Activated naive CD8-positive, alpha-beta T cell treated with anti-CD3 and anti-CD28 coated beads, Interleukin-2, amount 50 U/mL, for 24 hours (primary cell): ENCODE data around the gene PSMD8.
"Not testable (repeated sequence)": the region's sequence is repeated elsewhere in the genome, so short reads cannot be mapped to it uniquely, and the experiment has no call there.

Source experiments
- ATAC-seq: fragments of 150-1000 bp; cut with Tn5 transposase; one replicate; pipeline ENCODE4 v1.10.0; 2021
- DNase-seq: peaks from one replicate; pipeline ENCODE4 v3.0.0; 2021
- H3K27ac Mint-ChIP-seq: one replicate; pipeline ENCODE4 v1.8.0; 2021; ENCODE audit warnings: mild to moderate bottlenecking, mixed read lengths
- H3K27me3 Mint-ChIP-seq: one replicate; pipeline ENCODE4 v1.8.0; 2021; ENCODE audit warnings: mixed read lengths
- H3K36me3 Mint-ChIP-seq: one replicate; pipeline ENCODE4 v1.8.0; 2021; ENCODE audit warnings: low read depth, mixed read lengths
- H3K4me1 Mint-ChIP-seq: one replicate; pipeline ENCODE4 v1.8.0; 2021; ENCODE audit warnings: mixed read lengths
- H3K4me3 Mint-ChIP-seq: one replicate; pipeline ENCODE4 v1.8.0; 2021; ENCODE audit warnings: mild to moderate bottlenecking, moderate library complexity, mixed read lengths
- H3K9me3 Mint-ChIP-seq: one replicate; pipeline ENCODE4 v1.8.0; 2021; ENCODE audit warnings: mixed read lengths

Gene PSMD8

DNA sequence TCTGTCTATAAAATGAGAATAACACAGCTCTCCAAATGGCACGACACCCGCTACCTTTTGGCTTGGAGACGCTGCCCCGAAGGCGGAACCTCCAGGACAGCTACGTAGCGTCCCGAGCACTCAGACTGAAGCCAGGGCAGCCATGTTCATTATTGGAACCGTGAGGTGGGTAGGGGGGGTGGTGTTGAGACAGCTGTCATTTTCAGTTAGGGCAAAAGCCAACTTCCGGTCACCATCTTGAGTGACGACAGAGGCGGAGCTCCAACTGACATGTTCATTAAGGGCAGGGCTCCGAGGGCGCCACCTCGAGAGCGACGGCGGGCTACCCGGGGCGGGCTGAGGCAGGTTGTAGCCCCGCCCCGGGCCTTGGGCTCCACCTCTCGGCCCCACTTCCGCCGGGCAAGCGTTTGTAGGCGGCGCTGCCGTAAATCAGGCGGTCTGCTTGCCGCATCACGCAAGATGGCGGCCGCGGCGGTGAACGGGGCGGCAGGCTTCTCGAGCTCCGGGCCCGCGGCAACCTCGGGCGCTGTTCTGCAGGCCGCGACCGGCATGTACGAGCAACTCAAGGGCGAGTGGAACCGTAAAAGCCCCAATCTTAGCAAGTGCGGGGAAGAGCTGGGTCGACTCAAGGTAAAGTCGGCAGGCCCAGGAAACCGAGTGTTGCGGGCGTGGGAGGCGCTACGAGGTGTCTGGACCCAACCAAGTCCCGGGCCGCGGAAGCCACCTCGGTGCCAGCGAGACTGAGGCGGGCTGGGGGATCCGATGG lies at the start of gene PSMD8:
Gene PSMD8 (plus strand): TSS at position 240 of the 766 bp plus-strand sequence. CDS start 31 bp downstream, at position 271.
- Mint-ChIP-seq H3K9me3 (no peaks in the 10 kb centered on the region), H3K4me1 (peaks cover 27% of the 10 kb centered on the region), H3K27me3 (no peaks in the 10 kb centered on the region), H3K36me3 (peaks cover 35% of the 10 kb centered on the region), H3K27ac (peak within 1 kb of the TSS; percentile 97), H3K4me3 (peak within 1 kb of the TSS; percentile 98)
- ATAC-seq (peak; percentile 98), DNase-seq (peak; percentile 98)

DNA sequence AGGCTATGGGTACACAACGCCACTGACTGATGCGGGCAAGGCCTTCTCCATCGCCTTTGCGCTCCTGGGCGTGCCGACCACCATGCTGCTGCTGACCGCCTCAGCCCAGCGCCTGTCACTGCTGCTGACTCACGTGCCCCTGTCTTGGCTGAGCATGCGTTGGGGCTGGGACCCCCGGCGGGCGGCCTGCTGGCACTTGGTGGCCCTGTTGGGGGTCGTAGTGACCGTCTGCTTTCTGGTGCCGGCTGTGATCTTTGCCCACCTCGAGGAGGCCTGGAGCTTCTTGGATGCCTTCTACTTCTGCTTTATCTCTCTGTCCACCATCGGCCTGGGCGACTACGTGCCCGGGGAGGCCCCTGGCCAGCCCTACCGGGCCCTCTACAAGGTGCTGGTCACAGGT lies 47.8 kb upstream of the PSMD8 start:
- Mint-ChIP-seq H3K36me3 (peaks cover 10% of the 10 kb centered on the region), H3K4me3 (no peak overlapping the region), H3K9me3 (no peaks in the 10 kb centered on the region), H3K27me3 (no peaks in the 10 kb centered on the region), H3K27ac (no peak overlapping the region), H3K4me1 (peaks cover 2% of the 10 kb centered on the region)
- DNase-seq = no peak
- no peak for ATAC-seq

- Mint-ChIP-seq H3K27ac (no peak overlapping the region), H3K4me3 (no peak overlapping the region), H3K36me3 (peaks cover 10% of the 10 kb centered on the region), H3K9me3 (no peaks in the 10 kb centered on the region), H3K4me1 (no peaks in the 10 kb centered on the region), H3K27me3 (no peaks in the 10 kb centered on the region)
- DNase-seq = no peak
- ATAC-seq = no peak
Measured at GRCh38 chr19:38329651-38330050, 44.7 kb upstream of the PSMD8 start.

- H3K27me3 Mint-ChIP-seq = no peaks in the 10 kb centered on the region
- H3K9me3 Mint-ChIP-seq = no peaks in the 10 kb centered on the region
- no peak overlapping the region for H3K27ac Mint-ChIP-seq
- H3K4me1 Mint-ChIP-seq = peaks cover under 1% of the 10 kb centered on the region
- peaks cover 10% of the 10 kb centered on the region for H3K36me3 Mint-ChIP-seq
- no peak overlapping the region for H3K4me3 Mint-ChIP-seq
- no peak for ATAC-seq
- no peak for DNase-seq
Measured at GRCh38 chr19:38331728-38332127, 42.6 kb upstream of the PSMD8 start.

DNA sequence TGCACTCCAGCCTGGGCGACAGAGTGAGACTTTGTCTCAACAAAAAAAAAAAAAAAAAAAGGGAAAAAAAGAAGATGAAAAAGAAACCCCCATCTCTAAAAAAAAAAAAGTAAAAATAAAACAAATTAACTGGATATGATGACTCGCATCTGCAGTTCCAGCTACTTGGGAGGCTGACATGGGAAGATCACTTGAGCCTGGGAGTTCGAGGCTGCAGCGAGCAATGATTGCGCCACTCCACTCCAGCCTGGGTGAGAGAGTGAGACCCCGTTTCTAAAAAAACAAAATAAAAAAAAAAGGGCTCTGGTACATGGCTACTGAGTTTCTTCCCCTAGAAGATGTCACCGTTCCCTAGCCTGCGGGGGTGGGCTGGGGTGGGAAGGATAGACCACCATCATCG lies 41.1 kb upstream of the PSMD8 start:
- peaks cover 3% of the 10 kb centered on the region for H3K36me3 Mint-ChIP-seq
- H3K9me3 Mint-ChIP-seq = no peaks in the 10 kb centered on the region
- no peak overlapping the region for H3K4me3 Mint-ChIP-seq

GRCh38 chr19:38335949-38336637 lies 38.3 kb upstream of the PSMD8 start:
- peak; percentile 95 for DNase-seq
- Mint-ChIP-seq H3K4me3 (peak overlapping the region; percentile 85), H3K9me3 (no peaks in the 10 kb centered on the region), H3K36me3 (no peaks in the 10 kb centered on the region), H3K27ac (peak overlapping the region; percentile 94), H3K4me1 (peaks cover 8% of the 10 kb centered on the region), H3K27me3 (no peaks in the 10 kb centered on the region)
- peak; percentile 82 for ATAC-seq

More for the DNA sequence above, 41.1 kb upstream of the PSMD8 start:
- Mint-ChIP-seq H3K27ac (no peak overlapping the region), H3K4me1 (peaks cover 8% of the 10 kb centered on the region), H3K27me3 (no peaks in the 10 kb centered on the region)
- DNase-seq (no peak), ATAC-seq (no peak)

DNA sequence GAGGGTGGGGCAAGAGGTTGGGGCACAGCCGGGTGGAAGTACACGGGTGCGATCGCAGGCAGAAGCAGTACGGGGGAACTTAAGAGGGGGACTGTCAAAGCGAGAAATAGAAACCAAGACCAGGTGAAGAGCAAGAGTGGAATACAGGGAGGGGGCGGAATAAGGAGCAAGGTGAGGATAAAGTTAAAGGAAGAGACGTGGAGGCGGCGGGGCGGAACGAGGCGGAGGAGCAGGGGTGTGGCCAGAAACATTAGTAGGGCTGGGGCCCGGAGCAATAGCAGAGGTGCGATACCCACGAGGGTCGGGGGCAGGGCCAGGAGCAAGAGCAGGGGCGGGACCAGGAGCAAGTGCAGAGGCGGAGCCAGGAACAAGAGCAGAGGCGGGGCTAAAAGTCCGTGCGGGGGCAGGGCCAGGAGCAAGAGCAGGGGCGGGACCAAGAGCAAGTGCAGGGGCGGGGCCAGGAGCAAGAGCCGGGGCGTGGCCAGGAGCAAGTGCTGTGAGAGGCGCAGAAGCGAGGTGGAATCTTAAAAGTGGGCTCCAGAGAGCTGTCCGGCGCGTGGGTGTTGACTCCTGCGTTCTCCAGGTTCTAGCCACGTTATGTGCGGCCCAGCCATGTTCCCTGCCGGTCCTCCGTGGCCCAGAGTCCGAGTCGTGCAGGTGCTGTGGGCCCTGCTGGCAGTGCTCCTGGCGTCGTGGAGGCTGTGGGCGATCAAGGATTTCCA lies 37.6 kb upstream of the PSMD8 start:
- no peaks in the 10 kb centered on the region for H3K9me3 Mint-ChIP-seq

DNA sequence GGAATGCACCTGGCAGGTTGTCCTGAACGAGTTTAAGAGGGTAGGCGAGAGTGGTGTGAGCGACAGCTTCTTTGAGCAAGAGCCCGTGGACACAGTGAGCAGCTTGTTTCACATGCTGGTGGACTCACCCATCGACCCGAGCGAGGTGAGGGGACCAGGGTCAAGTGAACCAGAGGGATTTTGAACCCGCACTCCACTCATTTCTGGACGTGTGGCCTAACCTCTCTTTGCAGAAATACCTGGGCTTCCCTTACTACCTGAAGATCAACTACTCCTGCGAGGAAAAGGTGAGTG lies 37.1 kb upstream of the PSMD8 start:
- peak overlapping the region; percentile 85 for H3K4me3 Mint-ChIP-seq
- H3K36me3 Mint-ChIP-seq = no peaks in the 10 kb centered on the region
- H3K27me3 Mint-ChIP-seq = no peaks in the 10 kb centered on the region
- no peaks in the 10 kb centered on the region for H3K9me3 Mint-ChIP-seq
- DNase-seq = no peak
- ATAC-seq = no peak
- H3K4me1 Mint-ChIP-seq = peaks cover 8% of the 10 kb centered on the region
- H3K27ac Mint-ChIP-seq = peak overlapping the region; percentile 94

More for the DNA sequence above, 37.6 kb upstream of the PSMD8 start:
- Mint-ChIP-seq H3K4me1 (peaks cover 8% of the 10 kb centered on the region), H3K27me3 (no peaks in the 10 kb centered on the region), H3K4me3 (peak overlapping the region; percentile 85), H3K36me3 (no peaks in the 10 kb centered on the region), H3K27ac (peak overlapping the region; percentile 94)
- DNase-seq (peak; percentile 96), ATAC-seq (peak; percentile 50)

DNA sequence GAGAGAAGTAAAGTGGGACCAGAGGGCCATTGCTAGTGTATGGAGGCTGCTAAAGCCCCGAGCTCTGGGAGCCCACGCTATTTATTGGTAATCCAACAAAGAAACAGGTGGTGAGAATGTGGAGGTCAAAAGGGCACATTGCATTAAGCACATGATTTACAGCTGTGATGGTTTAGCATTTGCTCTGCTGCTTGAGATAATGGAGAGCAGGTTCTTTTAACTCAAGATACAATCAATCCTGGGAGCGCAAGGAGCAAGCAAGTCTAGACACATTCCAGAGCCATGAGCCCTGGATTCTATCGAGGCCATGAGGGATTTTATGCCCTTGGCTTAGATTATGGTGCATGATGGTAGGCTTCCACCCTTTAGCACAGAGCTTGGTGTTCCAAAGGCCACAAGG lies 35.4 kb upstream of the PSMD8 start:
- H3K36me3 Mint-ChIP-seq, H3K27ac Mint-ChIP-seq, H3K9me3 Mint-ChIP-seq, ATAC-seq, H3K4me3 Mint-ChIP-seq, H3K4me1 Mint-ChIP-seq, DNase-seq, H3K27me3 Mint-ChIP-seq: not testable (repeated sequence)

- no peak overlapping the region for H3K4me3 Mint-ChIP-seq
Measured at GRCh38 chr19:38340927-38341326, 33.4 kb upstream of the PSMD8 start.

DNA sequence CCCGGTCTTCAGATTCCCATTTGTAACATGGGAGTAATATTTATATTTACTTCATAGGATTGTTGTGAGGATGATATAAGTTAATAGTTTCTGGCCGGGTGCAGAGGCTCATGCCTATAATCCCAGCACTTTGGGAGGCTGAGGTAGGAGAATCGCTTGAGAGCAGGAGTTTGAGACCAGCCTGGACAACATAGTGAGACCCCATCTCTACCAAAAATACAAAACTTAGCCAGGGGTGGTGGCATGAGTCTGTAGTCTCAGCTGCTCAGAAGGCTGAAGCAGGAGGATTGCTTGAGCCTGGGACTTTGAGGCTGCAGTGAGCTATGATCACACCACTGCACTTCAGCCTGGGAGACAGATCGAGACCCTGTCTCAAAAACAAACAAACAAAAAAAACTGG lies 27.5 kb upstream of the PSMD8 start:
- DNase-seq (no peak), ATAC-seq (no peak)
- no peaks in the 10 kb centered on the region for H3K36me3 Mint-ChIP-seq
- H3K27ac Mint-ChIP-seq = no peak overlapping the region
- no peak overlapping the region for H3K4me3 Mint-ChIP-seq
- no peaks in the 10 kb centered on the region for H3K27me3 Mint-ChIP-seq
- H3K4me1 Mint-ChIP-seq = no peaks in the 10 kb centered on the region
- H3K9me3 Mint-ChIP-seq = no peaks in the 10 kb centered on the region

More at GRCh38 chr19:38340927-38341326, 33.4 kb upstream of the PSMD8 start:
- no peaks in the 10 kb centered on the region for H3K9me3 Mint-ChIP-seq
- no peak overlapping the region for H3K27ac Mint-ChIP-seq
- DNase-seq (no peak), ATAC-seq (no peak)
- no peaks in the 10 kb centered on the region for H3K27me3 Mint-ChIP-seq
- H3K36me3 Mint-ChIP-seq = no peaks in the 10 kb centered on the region
- H3K4me1 Mint-ChIP-seq = peaks cover 8% of the 10 kb centered on the region

- Mint-ChIP-seq H3K27me3 (no peaks in the 10 kb centered on the region), H3K9me3 (no peaks in the 10 kb centered on the region), H3K36me3 (no peaks in the 10 kb centered on the region), H3K4me1 (no peaks in the 10 kb centered on the region), H3K27ac (no peak overlapping the region), H3K4me3 (no peak overlapping the region)
- ATAC-seq (no peak), DNase-seq (no peak)
Measured at GRCh38 chr19:38350883-38351282, 23.5 kb upstream of the PSMD8 start.

DNA sequence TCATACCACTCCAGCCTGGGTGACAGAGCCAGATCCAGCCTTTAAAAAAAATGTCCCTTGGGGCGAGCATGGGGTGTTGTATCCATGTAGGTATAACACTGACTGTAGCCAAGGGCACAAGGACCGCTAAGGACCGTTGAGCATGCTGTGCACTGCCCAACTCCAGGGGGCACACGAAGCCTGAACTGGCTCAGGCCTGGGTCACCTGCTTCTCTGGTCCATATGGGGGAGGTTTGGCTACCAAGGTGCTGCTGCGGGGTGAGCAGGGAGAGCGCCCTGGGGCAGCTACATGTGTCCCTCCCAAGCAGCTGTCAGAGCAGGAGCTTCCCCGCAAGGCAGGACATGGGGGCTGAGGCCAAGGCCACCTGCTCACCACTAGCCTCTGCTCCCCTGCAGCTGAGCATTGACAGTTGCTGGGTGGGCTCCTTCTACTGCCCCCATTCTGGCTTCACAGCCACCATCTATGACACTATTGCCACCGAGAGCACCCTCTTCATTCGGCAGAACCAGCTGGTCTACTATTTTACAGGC lies 22.4 kb upstream of the PSMD8 start:
- peaks cover 2% of the 10 kb centered on the region for H3K27me3 Mint-ChIP-seq
- no peak for DNase-seq
- no peaks in the 10 kb centered on the region for H3K36me3 Mint-ChIP-seq
- no peak for ATAC-seq
- no peaks in the 10 kb centered on the region for H3K9me3 Mint-ChIP-seq
- no peak overlapping the region for H3K27ac Mint-ChIP-seq
- no peaks in the 10 kb centered on the region for H3K4me1 Mint-ChIP-seq
- H3K4me3 Mint-ChIP-seq = no peak overlapping the region

DNA sequence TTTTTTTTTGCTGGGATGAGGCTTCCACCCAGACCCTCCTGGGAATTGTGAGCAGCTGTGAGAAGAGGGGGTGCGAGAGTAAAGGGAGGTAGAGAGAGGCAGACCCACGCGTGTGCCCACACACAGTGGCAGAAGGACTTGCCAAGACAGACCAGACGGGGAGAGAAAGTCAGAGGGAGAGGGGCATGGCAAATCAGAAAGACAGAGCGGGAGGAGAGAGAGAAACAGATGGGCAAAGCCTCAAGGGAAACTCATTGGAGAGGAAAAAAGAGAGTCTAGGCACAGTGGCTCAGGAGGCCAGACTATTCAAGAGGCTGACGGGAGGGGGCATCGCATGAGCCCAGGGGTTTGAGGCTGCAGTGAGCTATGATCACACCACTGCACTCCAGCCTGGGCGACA lies 21.8 kb upstream of the PSMD8 start:
- no peak overlapping the region for H3K4me3 Mint-ChIP-seq
- H3K36me3 Mint-ChIP-seq = no peaks in the 10 kb centered on the region
- DNase-seq = no peak
- ATAC-seq = no peak
- H3K27ac Mint-ChIP-seq = peak overlapping the region; percentile 69
- peaks cover 2% of the 10 kb centered on the region for H3K27me3 Mint-ChIP-seq
- no peaks in the 10 kb centered on the region for H3K4me1 Mint-ChIP-seq
- no peaks in the 10 kb centered on the region for H3K9me3 Mint-ChIP-seq
